HUES48 (cell line): ENCODE results near the gene CACNA2D2.

Experiments used
- H3K27ac ChIP-seq: one replicate; pipeline ENCODE4 v1.7.0; 2013; ENCODE audit warnings: low read depth, low read length, inconsistent platforms
- H3K27me3 ChIP-seq: 2 replicates; pipeline ENCODE4 v1.6.1; 2013; ENCODE audit warnings: mild to moderate bottlenecking, low read length; ENCODE audit not compliant: control insufficient read depth, insufficient read depth
- H3K36me3 ChIP-seq: 2 replicates; pipeline ENCODE4 v1.6.1; 2013; ENCODE audit warnings: low read length; ENCODE audit not compliant: control insufficient read depth, insufficient read depth
- H3K4me1 ChIP-seq: 2 replicates; pipeline ENCODE4 v1.6.1; 2013; ENCODE audit warnings: mild to moderate bottlenecking, low read length; ENCODE audit not compliant: control insufficient read depth, insufficient read depth
- H3K4me3 ChIP-seq: 2 replicates; pipeline ENCODE4 v1.5.1; 2013; ENCODE audit warnings: mild to moderate bottlenecking, low read depth, low read length
- H3K9ac ChIP-seq: 2 replicates; pipeline ENCODE4 v1.6.1; 2013; ENCODE audit warnings: mild to moderate bottlenecking, low read depth, low read length, moderate library complexity
- H3K9me3 ChIP-seq: 2 replicates; pipeline ENCODE4 v1.6.1; 2013; ENCODE audit warnings: low read length; ENCODE audit not compliant: control insufficient read depth, insufficient read depth

Gene CACNA2D2

GRCh38 chr3:50365080-50365841 is 138.2 kb downstream of the CACNA2D2 start:
- Histone ChIP-seq H3K9ac (peak overlapping the region; percentile 41), H3K4me3 (peak overlapping the region; percentile 59), H3K36me3 (no peaks in the 10 kb centered on the region), H3K4me1 (peaks cover 5% of the 10 kb centered on the region; the same call in 1 of the 2 replicates), H3K27ac (no peak overlapping the region), H3K9me3 (no peaks in the 10 kb centered on the region), H3K27me3 (peaks cover 16% of the 10 kb centered on the region)

- Histone ChIP-seq H3K4me1 (peaks cover 10% of the 10 kb centered on the region; the same call in 1 of the 2 replicates), H3K9ac (no peak overlapping the region), H3K27me3 (peaks cover 16% of the 10 kb centered on the region), H3K36me3 (no peaks in the 10 kb centered on the region), H3K27ac (peak overlapping the region; percentile 4), H3K9me3 (no peaks in the 10 kb centered on the region), H3K4me3 (peak overlapping the region; percentile 59)
Measured at GRCh38 chr3:50364573-50365079, 138.8 kb downstream of the CACNA2D2 start.

GRCh38 chr3:50359760-50360110 is 143.7 kb downstream of the CACNA2D2 start:
- H3K27ac ChIP-seq = no peak overlapping the region
- H3K27me3 ChIP-seq = peaks cover 8% of the 10 kb centered on the region; the same call in 1 of the 2 replicates
- no peak overlapping the region for H3K9ac ChIP-seq
- peaks cover 26% of the 10 kb centered on the region for H3K36me3 ChIP-seq
- H3K9me3 ChIP-seq = no peaks in the 10 kb centered on the region
- peak overlapping the region; percentile 57 for H3K4me3 ChIP-seq
- H3K4me1 ChIP-seq = peaks cover 18% of the 10 kb centered on the region

GRCh38 chr3:50358911-50359759 is 144.3 kb downstream of the CACNA2D2 start, which contains the start of gene TMEM115:
Gene TMEM115 (minus strand): TSS chr3:50359521. CDS start chr3:50359063, 458 bp downstream.
- H3K27ac ChIP-seq = no peak within 1 kb of the TSS
- peaks cover 32% of the 10 kb centered on the region for H3K36me3 ChIP-seq
- peak within 1 kb of the TSS; percentile 53 for H3K9ac ChIP-seq
- H3K9me3 ChIP-seq = no peaks in the 10 kb centered on the region
- H3K4me1 ChIP-seq = peaks cover 18% of the 10 kb centered on the region
- peaks cover 5% of the 10 kb centered on the region; the same call in 1 of the 2 replicates for H3K27me3 ChIP-seq
- H3K4me3 ChIP-seq = peak within 1 kb of the TSS; percentile 79

DNA sequence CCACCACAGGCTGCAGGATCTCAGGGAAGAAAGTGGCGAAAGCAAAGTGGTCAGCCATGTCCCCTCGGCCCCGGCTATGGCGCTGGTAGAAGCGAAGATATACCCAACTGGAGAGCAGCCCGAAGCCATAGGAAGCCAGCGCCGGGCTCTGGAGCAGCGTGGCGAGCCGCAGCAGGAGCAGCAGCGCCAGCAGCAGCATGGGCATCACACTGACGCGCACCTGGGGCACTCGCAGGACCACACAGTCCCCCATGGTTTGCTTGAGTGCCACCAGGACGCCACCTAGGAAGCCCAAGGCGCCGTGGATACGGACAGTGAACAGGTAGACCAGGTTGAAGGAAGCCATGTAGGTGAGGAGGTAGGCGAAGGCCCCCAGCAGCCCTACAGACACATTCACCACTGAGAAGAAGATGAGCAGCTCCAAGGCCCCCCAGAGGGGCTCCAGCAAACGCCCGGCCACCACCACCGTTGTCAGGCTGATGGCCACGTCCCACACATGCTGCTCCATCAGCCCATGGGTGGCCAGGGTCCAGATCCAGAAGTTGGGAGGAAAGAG is 145.0 kb downstream of the CACNA2D2 start:
- H3K27ac ChIP-seq = no peak overlapping the region

GRCh38 chr3:50357481-50357880 is 146.0 kb downstream of the CACNA2D2 start:
- Histone ChIP-seq H3K36me3 (peaks cover 44% of the 10 kb centered on the region), H3K9me3 (no peaks in the 10 kb centered on the region), H3K27me3 (no peaks in the 10 kb centered on the region), H3K4me1 (peaks cover 18% of the 10 kb centered on the region), H3K27ac (no peak overlapping the region), H3K4me3 (0 out of 2 replicates have a peak overlapping the region, but pooled peaks have one; percentile 79), H3K9ac (no peak overlapping the region)

More for the DNA sequence above, 145.0 kb downstream of the CACNA2D2 start:
- Histone ChIP-seq H3K9ac (peak overlapping the region; percentile 53; the same call in 1 of the 2 replicates), H3K36me3 (peaks cover 39% of the 10 kb centered on the region), H3K4me1 (peaks cover 18% of the 10 kb centered on the region), H3K4me3 (peak overlapping the region; percentile 79), H3K9me3 (no peaks in the 10 kb centered on the region), H3K27me3 (peaks cover 2% of the 10 kb centered on the region; the same call in 1 of the 2 replicates)

DNA sequence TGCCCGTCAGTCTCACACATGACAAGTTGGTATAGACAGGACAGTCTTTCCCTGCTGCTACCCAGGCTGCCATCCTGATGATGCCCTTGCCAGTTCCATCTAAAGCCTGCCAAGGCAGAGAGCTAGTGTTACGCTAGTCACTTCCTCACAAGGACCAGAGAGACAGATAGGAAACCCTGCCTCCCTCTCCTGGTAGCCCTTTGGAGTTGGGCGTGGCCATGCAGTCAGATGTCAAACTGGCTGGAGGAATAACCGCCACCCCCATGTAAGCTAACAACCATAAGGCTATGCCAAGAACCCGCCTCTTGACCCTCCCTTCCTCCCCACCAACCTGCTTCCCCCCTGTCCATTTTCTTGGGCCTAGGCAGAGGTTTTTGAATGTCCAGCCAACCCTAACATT is 146.9 kb downstream of the CACNA2D2 start:
- Histone ChIP-seq H3K4me1 (peaks cover 18% of the 10 kb centered on the region), H3K9ac (no peak overlapping the region), H3K27ac (no peak overlapping the region), H3K36me3 (peaks cover 44% of the 10 kb centered on the region), H3K9me3 (no peaks in the 10 kb centered on the region), H3K27me3 (no peaks in the 10 kb centered on the region), H3K4me3 (no peak overlapping the region)

DNA sequence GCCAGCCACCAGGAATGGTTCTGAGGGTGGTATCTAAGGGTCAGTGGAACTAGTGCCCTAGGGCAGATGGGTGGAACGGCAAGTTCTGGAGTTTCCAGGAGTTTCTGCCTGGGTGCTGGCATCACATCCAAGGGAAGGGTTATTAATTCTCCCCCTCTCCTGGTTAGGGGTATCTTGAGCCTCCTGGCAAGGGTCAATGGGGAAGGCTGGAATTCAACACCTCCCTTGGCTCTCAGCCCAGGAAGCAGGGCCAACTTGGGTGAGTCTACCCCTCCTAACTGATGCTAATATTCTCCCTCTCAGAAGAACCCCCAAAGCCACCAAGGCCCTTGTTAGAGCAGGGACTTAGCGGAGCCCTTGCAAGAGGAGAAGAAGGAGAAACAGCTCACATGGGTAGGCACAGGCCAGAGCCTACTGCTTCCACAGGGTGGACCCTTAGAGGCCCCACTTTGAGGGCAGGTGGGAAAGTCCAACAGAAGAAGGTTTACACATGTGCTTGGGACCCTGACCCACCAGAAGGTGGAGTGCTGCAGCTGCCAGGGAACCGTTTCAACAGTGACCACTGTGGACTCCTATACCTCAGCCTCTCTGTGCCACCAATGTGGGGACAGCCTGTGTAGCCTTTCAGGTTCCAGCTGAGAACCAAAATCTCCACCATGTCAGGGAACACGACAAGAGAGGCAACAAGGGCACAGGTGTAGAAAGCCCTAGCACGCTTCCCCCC is 147.4 kb downstream of the CACNA2D2 start:
- Histone ChIP-seq H3K36me3 (peaks cover 44% of the 10 kb centered on the region), H3K27ac (no peak overlapping the region), H3K9ac (no peak overlapping the region), H3K4me3 (no peak overlapping the region), H3K9me3 (no peaks in the 10 kb centered on the region), H3K27me3 (no peaks in the 10 kb centered on the region), H3K4me1 (peaks cover 21% of the 10 kb centered on the region)

GRCh38 chr3:50354850-50355249 is 148.6 kb downstream of the CACNA2D2 start:
- no peak overlapping the region for H3K9ac ChIP-seq

DNA sequence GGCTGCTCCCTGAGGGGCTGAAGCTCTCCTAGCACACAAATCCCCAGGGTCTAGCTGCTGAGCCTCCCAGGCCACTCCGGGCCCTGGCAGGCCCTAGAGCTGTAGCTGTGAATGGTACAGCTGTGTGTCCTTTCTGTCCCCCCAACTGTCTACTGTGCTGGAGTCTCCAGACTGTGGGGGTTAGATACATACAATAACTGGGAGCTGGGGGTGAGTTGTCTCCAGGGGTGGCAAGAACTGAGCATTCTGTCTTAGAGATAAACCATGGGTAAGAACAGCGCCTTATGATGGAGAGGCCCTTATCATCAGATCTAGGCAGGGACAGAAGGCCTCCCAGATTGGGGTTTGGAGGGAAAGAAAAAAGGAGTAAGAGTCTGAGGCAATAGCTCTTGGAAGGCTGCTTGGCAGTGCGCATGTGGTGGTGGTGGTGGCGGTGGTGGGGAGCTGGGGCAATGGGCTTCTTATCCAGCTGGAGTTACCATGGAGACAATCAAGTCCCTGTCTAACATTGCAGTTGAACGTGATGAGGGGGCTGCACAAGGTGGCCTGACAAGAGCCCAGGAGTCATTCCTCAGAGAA is 149.2 kb downstream of the CACNA2D2 start:
- peaks cover 44% of the 10 kb centered on the region for H3K36me3 ChIP-seq
- H3K9me3 ChIP-seq = no peaks in the 10 kb centered on the region
- no peak overlapping the region for H3K9ac ChIP-seq
- H3K27ac ChIP-seq = no peak overlapping the region
- no peaks in the 10 kb centered on the region for H3K27me3 ChIP-seq
- H3K4me1 ChIP-seq = peaks cover 19% of the 10 kb centered on the region
- H3K4me3 ChIP-seq = no peak overlapping the region

More at GRCh38 chr3:50354850-50355249, 148.6 kb downstream of the CACNA2D2 start:
- peaks cover 22% of the 10 kb centered on the region for H3K4me1 ChIP-seq
- H3K27ac ChIP-seq = no peak overlapping the region
- peaks cover 44% of the 10 kb centered on the region for H3K36me3 ChIP-seq
- no peaks in the 10 kb centered on the region for H3K9me3 ChIP-seq
- H3K27me3 ChIP-seq = no peaks in the 10 kb centered on the region
- no peak overlapping the region for H3K4me3 ChIP-seq
